ENCODE measurements around the gene AMER1. TPM values are rescaled to one million over a fixed set of nuclear protein-coding genes. Genes with fewer than 3 reads are reported as not detected.

The AMER1 gene
- total and polyA plus RNA-seq, 2 of the 4 experiments (the other 2 are of a cell fraction) = 1.3 to 2.2 TPM

- Histone ChIP-seq H2AK9ac (replicated peaks; ENCODE audit: low read depth, low read length, poor library complexity) (no peak overlapping the region), H2AFZ (replicated peaks; ENCODE audit: low read length, poor library complexity) (no peak overlapping the region), H3K4me2 (ENCODE audit: low read depth, low read length) (no peak overlapping the region), H4K8ac (ENCODE audit: low read depth in 2 of 2, low read length in 2 of 2) (no peak overlapping the region), H3K4me1 (ENCODE audit: control insufficient read depth, insufficient read depth, low read length) (no peaks in the 10 kb centered on the region), H2BK120ac (ENCODE audit: low read depth, low read length) (no peak overlapping the region), H3K4ac (ENCODE audit: low read depth, low read length) (no peak overlapping the region), H4K5ac (ENCODE audit: low read depth, low read length) (no peak overlapping the region), H2BK20ac (ENCODE audit: low read depth, low read length) (no peak overlapping the region), H3K27me3 (ENCODE audit: control insufficient read depth, insufficient read depth, low read length) (no peaks in the 10 kb centered on the region), H4K20me1 (ENCODE audit: insufficient read depth, low read length) (no peaks in the 10 kb centered on the region), H3K4me3 (ENCODE audit: insufficient read depth, low read depth, low read length) (no peak overlapping the region), H3K23ac (ENCODE audit: low read depth, low read length) (no peak overlapping the region), H3K9ac (ENCODE audit: low read depth, low read length) (no peak overlapping the region), H3K9me3 (ENCODE audit: control insufficient read depth, insufficient read depth, low read length) (no peaks in the 10 kb centered on the region), H4K91ac (ENCODE audit: insufficient read depth, low read depth, low read length) (no peak overlapping the region), H2BK15ac (ENCODE audit: low read depth, low read length) (no peak overlapping the region), H2BK5ac (ENCODE audit: low read depth, low read length, poor library complexity, severe bottlenecking) (no peak overlapping the region), H2AK5ac (ENCODE audit: low read depth, low read length) (no peak overlapping the region), H3K79me1 (ENCODE audit: low read depth in 1 of 2, low read length in 2 of 2) (no peaks in the 10 kb centered on the region), H3K56ac (ENCODE audit: extremely low read depth, insufficient read depth, low read length) (no peak overlapping the region), H3K36me3 (ENCODE audit: control insufficient read depth, insufficient read depth, low read length) (peaks cover 11% of the 10 kb centered on the region), H3K14ac (replicated peaks; ENCODE audit: low read depth, low read length) (no peak overlapping the region), H3K9me1 (ENCODE audit: insufficient read depth, low read length) (no peaks in the 10 kb centered on the region), H3K27ac (ENCODE audit: insufficient read depth, low read length) (no peak overlapping the region), H3K18ac (ENCODE audit: low read depth, low read length) (no peak overlapping the region)
- TF ChIP-seq RCOR1 (IDR thresholded peaks at IDR 0.05; ENCODE audit: insufficient replicate concordance, low read length) (no peak), CHD1 (IDR thresholded peaks at IDR 0.05; ENCODE audit: low read depth, low read length) (no peak), SMC3 (IDR thresholded peaks at IDR 0.05; ENCODE audit: low read depth, low read length) (no peak), ELK1 (IDR thresholded peaks at IDR 0.05; ENCODE audit: borderline replicate concordance, low read depth, low read length) (no peak), BHLHE40 (IDR thresholded peaks at IDR 0.05; ENCODE audit: low read depth, low read length) (no peak), NFE2L2 (IDR thresholded peaks at IDR 0.05; ENCODE audit: low read depth, low read length) (no peak), CEBPB (IDR thresholded peaks at IDR 0.05; ENCODE audit: low read depth, low read length) (no peak), POLR2A (IDR thresholded peaks at IDR 0.05; ENCODE audit: low read depth, low read length) (no peak), MXI1 (IDR thresholded peaks at IDR 0.05; ENCODE audit: borderline replicate concordance, low read depth, low read length) (no peak), USF2 (IDR thresholded peaks at IDR 0.05; ENCODE audit: low read depth, low read length) (no peak), MAFK (IDR thresholded peaks at IDR 0.05; ENCODE audit: low read depth, low read length) (no peak), MAZ (IDR thresholded peaks at IDR 0.05; ENCODE audit: borderline replicate concordance, low read depth, low read length) (no peak), RFX5 (IDR thresholded peaks at IDR 0.05; ENCODE audit: low read depth, low read length) (no peak), RAD21 (IDR thresholded peaks at IDR 0.05; ENCODE audit: low read length) (no peak)
- TF ChIP-seq, protein P1, sequence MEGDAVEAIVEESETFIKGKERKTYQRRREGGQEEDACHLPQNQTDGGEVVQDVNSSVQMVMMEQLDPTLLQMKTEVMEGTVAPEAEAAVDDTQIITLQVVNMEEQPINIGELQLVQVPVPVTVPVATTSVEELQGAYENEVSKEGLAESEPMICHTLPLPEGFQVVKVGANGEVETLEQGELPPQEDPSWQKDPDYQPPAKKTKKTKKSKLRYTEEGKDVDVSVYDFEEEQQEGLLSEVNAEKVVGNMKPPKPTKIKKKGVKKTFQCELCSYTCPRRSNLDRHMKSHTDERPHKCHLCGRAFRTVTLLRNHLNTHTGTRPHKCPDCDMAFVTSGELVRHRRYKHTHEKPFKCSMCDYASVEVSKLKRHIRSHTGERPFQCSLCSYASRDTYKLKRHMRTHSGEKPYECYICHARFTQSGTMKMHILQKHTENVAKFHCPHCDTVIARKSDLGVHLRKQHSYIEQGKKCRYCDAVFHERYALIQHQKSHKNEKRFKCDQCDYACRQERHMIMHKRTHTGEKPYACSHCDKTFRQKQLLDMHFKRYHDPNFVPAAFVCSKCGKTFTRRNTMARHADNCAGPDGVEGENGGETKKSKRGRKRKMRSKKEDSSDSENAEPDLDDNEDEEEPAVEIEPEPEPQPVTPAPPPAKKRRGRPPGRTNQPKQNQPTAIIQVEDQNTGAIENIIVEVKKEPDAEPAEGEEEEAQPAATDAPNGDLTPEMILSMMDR (conservative IDR thresholded peaks at IDR 0.05; ENCODE audit: low read depth, low read length) = no peak
- in situ Hi-C loops (cut with MboI; ENCODE audit: low sequenced_read_pairs) (no loop called here), intact Hi-C loops (cut with micrococcal nuclease) (no loop called here), dilution Hi-C loops (cut with HindIII; ENCODE audit: low sequenced_read_pairs, unreplicated experiment) (no loop called here)
- no peak for ATAC-seq (ENCODE audit: low read depth)
- no CpG with 5 or more reads among the region's 1 CpG for WGBS, 2 experiments (ENCODE audit: extremely low coverage in 2 of 2, insufficient read length in 1 of 2)
- DNase-seq = no peak
- POLR2A ChIA-PET (ENCODE audit: unreplicated experiment) = no interaction called here
- CTCF ChIA-PET = no interaction called here
- BruUV-seq (replicated peaks) = no TSS peak
These were observed 18.3 kb downstream of the AMER1 start for GRCh38 chrX:64186974-64187761.

Measured in IMR-90 (cell line).